GM23338 (cell line): ENCODE measurements around the gene SAT1. TPM values are rescaled to one million over a fixed set of nuclear protein-coding genes. Genes with fewer than 3 reads are reported as not detected.

Source experiments
- ATAC-seq: fragments of 200-7000 bp; cut with Tn5 transposase; 3 replicates; pipeline ENCODE4 v1.9.1; 2020
- DNase-seq: peaks from one replicate; pipeline ENCODE4 v3.0.0-alpha.2; 2015; ENCODE audit warnings: low spot score
- H2AFZ ChIP-seq: fragments of 200-600 bp; sonication (generic); 2 replicates; pipeline ENCODE4 v1.8.0; 2016; ENCODE audit warnings: antibody characterized with exemption, mild to moderate bottlenecking, moderate library complexity
- H3F3A ChIP-seq: fragments of 200-600 bp; sonication (generic); replicated peaks from 2 replicates; pipeline ENCODE4 v1.8.0; 2017; ENCODE audit warnings: antibody characterized with exemption, mixed run types, low read depth
- H3K27ac ChIP-seq: fragments of 200-600 bp; sonication (generic); 2 replicates; pipeline ENCODE4 v1.6.1; 2016; ENCODE audit warnings: low read depth
- H3K27me3 ChIP-seq: fragments of 200-600 bp; sonication (generic); 2 replicates; pipeline ENCODE4 v1.8.0; 2016; ENCODE audit warnings: mild to moderate bottlenecking, mixed run types, moderate library complexity; ENCODE audit not compliant: insufficient read depth
- H3K36me3 ChIP-seq: fragments of 200-600 bp; sonication (generic); 2 replicates; pipeline ENCODE4 v1.8.0; 2016; ENCODE audit warnings: mild to moderate bottlenecking; ENCODE audit not compliant: insufficient read depth
- H3K4me1 ChIP-seq: fragments of 200-600 bp; sonication (generic); 2 replicates; pipeline ENCODE4 v1.8.0; 2016; ENCODE audit warnings: mild to moderate bottlenecking, moderate library complexity; ENCODE audit not compliant: insufficient read depth
- H3K4me2 ChIP-seq: fragments of 200-600 bp; sonication (generic); 2 replicates; pipeline ENCODE4 v1.7.1; 2017; ENCODE audit warnings: mixed run types
- H3K4me3 ChIP-seq: fragments of 200-600 bp; sonication (generic); 2 replicates; pipeline ENCODE4 v1.6.1; 2016; ENCODE audit warnings: mixed run types
- H3K79me2 ChIP-seq: fragments of 200-600 bp; sonication (generic); replicated peaks from 2 replicates; pipeline ENCODE4 v1.8.0; 2017; ENCODE audit warnings: mild to moderate bottlenecking; ENCODE audit not compliant: insufficient read depth
- H3K9me2 ChIP-seq: fragments of 200-600 bp; sonication (generic); 2 replicates; pipeline ENCODE4 v1.8.0; 2017; ENCODE audit not compliant: insufficient read depth
- H4K20me1 ChIP-seq: fragments of 200-600 bp; sonication (generic); replicated peaks from 2 replicates; pipeline ENCODE4 v1.8.0; 2017; ENCODE audit warnings: mild to moderate bottlenecking; ENCODE audit not compliant: insufficient read depth
- H3K27ac Mint-ChIP-seq: 2 replicates; pipeline ENCODE4 v1.8.0; 2020; ENCODE audit warnings: inconsistent platforms, mild to moderate bottlenecking, moderate library complexity, mixed read lengths
- H3K27me3 Mint-ChIP-seq: 3 replicates; pipeline ENCODE4 v1.8.0; 2022; ENCODE audit warnings: low read depth, mild to moderate bottlenecking, moderate library complexity, mixed read lengths, inconsistent platforms; ENCODE audit not compliant: insufficient read depth, poor library complexity
- H3K36me3 Mint-ChIP-seq: 3 replicates; pipeline ENCODE4 v1.8.0; 2021; ENCODE audit warnings: low read depth, mild to moderate bottlenecking, inconsistent platforms, moderate library complexity, mixed read lengths
- H3K4me1 Mint-ChIP-seq: 3 replicates; pipeline ENCODE4 v1.8.0; 2020; ENCODE audit warnings: mild to moderate bottlenecking, inconsistent platforms, mixed read lengths
- H3K4me3 Mint-ChIP-seq: 3 replicates; pipeline ENCODE4 v1.8.0; 2021; ENCODE audit warnings: moderate library complexity, mild to moderate bottlenecking, inconsistent platforms, mixed read lengths
- H3K9me3 Mint-ChIP-seq: 3 replicates; pipeline ENCODE4 v1.8.0; 2020; ENCODE audit warnings: moderate library complexity, mild to moderate bottlenecking, inconsistent platforms, mixed read lengths
- CTCF ChIP-seq, 2 experiments: fragments of 200-600 bp in 1 of 2; sonication (generic) in 1 of 2; conservative IDR thresholded peaks; 2 replicates each; pipeline versions ENCODE4 v1.5.1 to v1.6.1; 2016 to 2017; ENCODE audit warnings: antibody characterized with exemption in 2 of 2, low read depth in 2 of 2, mild to moderate bottlenecking in 2 of 2, moderate library complexity in 1 of 2
- ETS1 ChIP-seq: IDR thresholded peaks from 2 replicates; pipeline ENCODE4 v1.6.1; 2016; ENCODE audit warnings: antibody characterized with exemption
- EZH2 ChIP-seq: fragments of 200-600 bp; sonication (generic); IDR thresholded peaks from one replicate; pipeline ENCODE4 v1.8.0; 2017; ENCODE audit warnings: antibody characterized with exemption, mild to moderate bottlenecking, low read depth; ENCODE audit not compliant: unreplicated experiment
- EZH2phosphoT487 ChIP-seq: fragments of 200-600 bp; sonication (generic); IDR thresholded peaks from one replicate; pipeline ENCODE4 v1.8.1; 2018; ENCODE audit warnings: antibody characterized with exemption; ENCODE audit not compliant: unreplicated experiment
- JUNB ChIP-seq: IDR thresholded peaks from one replicate; pipeline ENCODE4 v1.6.1; 2016; ENCODE audit warnings: antibody characterized with exemption; ENCODE audit not compliant: unreplicated experiment
- POLR2AphosphoS5 ChIP-seq: IDR thresholded peaks from 2 replicates; pipeline ENCODE4 v1.6.1; 2016; ENCODE audit warnings: antibody characterized with exemption, low read depth
- STAT1 ChIP-seq: IDR thresholded peaks from one replicate; pipeline ENCODE4 v1.6.1; 2016; ENCODE audit warnings: antibody characterized with exemption; ENCODE audit not compliant: unreplicated experiment
- ZNF462 ChIP-seq: fragments of 250-450 bp; sonication (Bioruptor Pico); IDR thresholded peaks from 2 replicates; pipeline ENCODE4 v1.5.0; 2020; ENCODE audit warnings: mild to moderate bottlenecking, moderate library complexity
- polyA plus RNA-seq: library from polyadenylated mRNA; unstranded; fragments of >200 nt; fragmentation: Nextera tagmentation; extraction: Ambion mirVana; gene quantifications from 2 replicates; pipeline ENCODE4 v1.2.1, GENCODE V29; 2016
- total RNA-seq: library from RNA; depleted of rRNA; stranded (reverse); fragments of >200 nt; shearing (Covaris generic); gene quantifications from 2 replicates; pipeline ENCODE4 v1.2.3, GENCODE V29; 2014

Gene SAT1
- total and polyA plus RNA-seq, 2 experiments from 2014 or later, result 44.1 to 101 TPM

- TF ChIP-seq ZNF462 (CRISPR knock-in tag), result no peak
- no peak for TF ChIP-seq EZH2
- TF ChIP-seq POLR2AphosphoS5, result no peak
- TF ChIP-seq CTCF (conservative IDR thresholded peaks at IDR 0.05; ENCODE audit: low read depth in 2 of 2), result no peak
- no peak for TF ChIP-seq STAT1
- TF ChIP-seq EZH2phosphoT487, result no peak
Measured at GRCh38 chrX:23792861-23793553, 10.0 kb downstream of the SAT1 start (continued).

- DNase-seq (no peak), ATAC-seq (no peak)
- Mint-ChIP-seq H3K4me3 (no peak overlapping the region), H3K4me1 (peaks cover 14% of the 10 kb centered on the region), H3K36me3 (no peaks in the 10 kb centered on the region), H3K27ac (no peak overlapping the region), H3K27me3 (no peaks in the 10 kb centered on the region), H3K9me3 (no peaks in the 10 kb centered on the region)
- H3K27me3 ChIP-seq, result no peaks in the 10 kb centered on the region
- H2AFZ ChIP-seq, result no peak overlapping the region
- no peaks in the 10 kb centered on the region for H3K36me3 ChIP-seq
- no peaks in the 10 kb centered on the region for H4K20me1 ChIP-seq
- no peak overlapping the region for H3K4me2 ChIP-seq
- H3K4me3 ChIP-seq, result no peak overlapping the region
- 0 out of 2 replicates have a peak, but pooled peaks cover 7% of the 10 kb centered on the region for H3K4me1 ChIP-seq
- H3F3A ChIP-seq, result no peaks in the 10 kb centered on the region
- H3K9me2 ChIP-seq, result no peaks in the 10 kb centered on the region
- no peaks in the 10 kb centered on the region for H3K79me2 ChIP-seq
- no peak overlapping the region for H3K27ac ChIP-seq
- no peak for TF ChIP-seq EZH2
- TF ChIP-seq EZH2phosphoT487, result no peak
- TF ChIP-seq ETS1, result no peak
- TF ChIP-seq JUNB, result no peak
Measured at GRCh38 chrX:23795221-23795620, 12.2 kb downstream of the SAT1 start.
